CMK (cell line): Measurements from ENCODE around the gene RUNX2.

ENCODE experiments used
- DNase-seq: peaks from one replicate; pipeline ENCODE4 v3.0.0-alpha.2; 2010; ENCODE audit warnings: low read depth

The RUNX2 gene

DNA sequence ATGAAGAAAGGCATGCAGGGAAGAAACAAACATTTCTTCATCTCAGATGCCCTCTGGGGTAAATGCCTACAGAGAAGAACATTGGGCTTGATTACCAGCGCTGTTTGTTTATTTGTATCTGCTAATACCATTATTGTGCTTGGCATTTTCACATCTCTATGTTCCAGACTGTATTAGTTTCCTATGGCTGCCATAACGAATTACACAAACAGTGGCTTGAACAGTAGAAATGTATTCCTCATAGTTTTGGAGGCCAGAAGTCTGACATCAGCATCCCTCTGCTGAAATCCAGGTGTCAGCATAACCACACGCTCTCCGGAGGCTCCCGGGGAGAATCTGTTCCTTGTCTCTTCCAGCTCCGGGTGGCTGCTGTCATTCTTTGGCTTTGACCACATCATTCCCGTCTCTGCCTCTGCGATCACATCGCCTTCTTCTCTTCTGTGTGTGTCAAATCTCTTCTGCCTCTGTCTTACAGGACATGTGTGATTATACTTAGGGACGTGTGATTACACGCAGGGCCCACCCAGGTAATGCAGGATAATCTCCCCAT lies 291.2 kb downstream of the RUNX2 start:
- no peak for DNase-seq

DNA sequence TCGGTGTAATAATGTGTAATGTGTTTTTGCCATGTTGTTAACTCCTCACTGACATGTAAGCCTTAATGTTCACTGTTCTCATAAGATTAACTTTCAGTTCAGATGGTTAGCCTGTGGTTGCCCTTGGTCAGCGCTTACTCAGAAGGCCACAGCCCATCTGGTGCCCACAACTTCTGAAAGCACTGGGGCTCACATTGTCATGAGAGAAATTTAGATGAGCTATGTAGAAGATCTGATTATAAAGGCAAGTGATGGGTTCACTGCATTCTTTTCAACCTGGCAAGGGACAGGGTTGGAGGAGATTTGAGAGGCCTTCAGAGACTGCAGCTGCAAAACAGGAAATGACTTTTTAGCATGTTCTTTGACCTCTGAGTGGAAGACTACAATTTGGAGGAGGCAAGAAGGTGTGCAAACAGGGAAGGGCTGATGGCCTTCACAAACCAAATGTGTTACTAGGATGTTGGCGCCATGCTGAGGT lies 291.9 kb downstream of the RUNX2 start:
- no peak for DNase-seq

DNA sequence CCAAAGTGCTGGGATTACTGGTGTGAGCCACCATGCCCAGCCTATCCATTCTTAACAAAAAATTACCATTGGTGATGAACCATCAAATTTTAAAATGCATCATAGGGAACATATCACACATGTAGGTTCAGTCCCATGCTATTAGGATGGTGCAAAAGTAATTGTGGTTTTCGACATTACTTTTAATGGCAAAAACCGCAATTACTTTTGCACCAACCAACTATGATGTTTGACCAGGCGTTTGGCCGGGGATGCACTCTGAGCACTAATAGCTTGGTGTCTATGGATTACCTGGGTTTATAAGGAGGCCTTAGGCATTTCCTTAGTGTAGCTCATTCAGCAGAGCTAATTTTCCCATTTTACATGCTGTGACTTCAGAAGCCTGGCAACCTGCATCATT lies 296.1 kb downstream of the RUNX2 start:
- no peak for DNase-seq

DNA sequence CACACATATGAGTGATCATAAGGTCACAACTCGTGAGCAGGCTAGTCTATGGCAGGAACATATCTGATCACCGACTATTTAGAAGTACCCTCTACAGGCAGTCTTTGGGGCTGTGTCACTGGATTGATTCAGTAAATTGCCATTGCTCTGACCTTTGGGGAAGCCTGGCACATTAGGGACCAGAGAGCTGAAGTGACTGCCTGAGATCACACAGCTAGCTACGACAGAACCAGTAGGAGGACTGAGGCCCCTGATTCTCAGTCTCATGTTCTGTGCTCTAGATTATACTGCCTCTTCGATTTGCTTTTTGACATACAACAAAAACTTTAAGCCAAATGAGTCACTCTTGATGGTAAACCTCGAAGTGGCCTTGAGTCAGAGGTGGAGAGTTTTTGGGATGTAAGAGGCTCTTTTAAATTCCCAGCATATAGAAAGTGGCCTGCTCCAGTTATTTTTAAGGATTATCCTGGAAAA lies 297.1 kb downstream of the RUNX2 start:
- no peak for DNase-seq

DNA sequence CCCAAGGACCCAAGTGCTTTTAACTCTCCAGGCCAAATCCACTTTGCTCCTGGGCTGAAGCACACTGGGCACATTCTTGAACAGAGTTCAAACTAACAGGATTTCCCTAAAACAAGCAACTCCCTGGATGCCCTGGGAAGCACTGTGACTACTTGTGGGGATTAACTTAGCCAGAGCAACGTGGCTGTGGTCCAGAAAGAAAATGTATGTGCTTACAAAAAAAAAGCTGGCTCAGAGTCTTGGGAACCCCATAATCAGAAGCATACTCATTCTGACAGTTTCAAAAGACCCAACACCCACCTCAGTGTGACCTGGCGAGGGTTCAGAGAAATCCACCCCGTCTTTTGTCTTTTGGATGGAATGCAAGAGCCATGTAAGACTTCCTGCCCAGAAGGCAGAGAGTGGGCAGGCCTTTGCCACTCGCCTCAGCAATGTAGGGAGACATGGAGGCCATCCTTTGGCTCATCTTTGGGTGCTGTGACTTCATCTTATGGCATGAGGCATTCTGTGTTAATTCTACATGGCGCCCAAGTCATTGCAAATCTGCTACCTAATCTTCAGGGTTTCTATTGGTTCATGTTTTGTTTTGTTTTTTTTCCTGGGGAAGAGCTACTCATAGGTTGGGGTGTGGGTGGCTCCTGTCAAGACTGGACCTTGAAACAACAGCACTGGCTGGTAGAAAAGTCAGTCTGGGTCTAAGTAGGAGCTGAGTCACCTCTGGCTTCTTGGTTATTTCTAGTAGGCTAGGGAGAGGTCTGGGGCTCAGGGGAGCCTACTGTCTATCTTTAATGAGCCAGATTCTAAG lies 298.2 kb downstream of the RUNX2 start:
- no peak for DNase-seq

DNA sequence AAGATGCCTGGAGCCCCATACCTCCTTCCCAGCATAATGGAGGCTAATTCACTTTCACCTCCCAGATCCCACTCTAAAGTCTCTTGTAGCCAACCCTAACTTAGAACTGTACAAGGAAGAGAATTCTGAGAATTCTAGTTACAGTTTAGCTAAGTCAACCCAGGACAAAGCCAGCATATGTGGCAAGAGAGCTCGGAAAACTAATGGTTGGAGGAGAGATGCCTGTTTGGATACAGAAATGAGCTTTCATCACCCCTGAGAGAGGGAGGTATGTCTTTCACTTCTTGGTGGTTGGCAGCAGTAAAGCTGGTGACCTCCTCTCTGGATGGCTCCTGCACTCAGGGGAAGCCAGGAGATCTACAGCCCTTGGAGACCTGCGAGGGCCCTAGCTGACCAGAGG lies 302.2 kb downstream of the RUNX2 start:
- no peak for DNase-seq

DNA sequence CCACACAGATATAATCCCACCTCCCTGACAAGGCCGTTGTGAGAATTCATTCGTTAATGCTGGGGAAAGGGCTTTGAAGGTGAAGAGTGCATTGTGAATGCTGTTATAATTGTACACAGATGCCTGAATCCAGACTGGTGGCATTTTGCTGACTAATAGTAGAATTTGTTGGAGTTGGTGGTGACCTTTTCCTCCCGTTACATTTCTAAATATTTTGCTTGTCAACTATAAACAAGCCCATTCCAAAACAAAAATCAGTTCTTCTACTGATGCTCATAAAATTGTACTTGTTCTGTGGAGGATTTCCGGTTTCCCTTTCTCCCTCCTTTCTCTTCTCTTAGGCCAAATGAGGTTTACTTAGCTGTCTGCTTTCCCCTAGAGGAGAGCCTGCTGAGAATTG lies 302.7 kb downstream of the RUNX2 start:
- no peak for DNase-seq

DNA sequence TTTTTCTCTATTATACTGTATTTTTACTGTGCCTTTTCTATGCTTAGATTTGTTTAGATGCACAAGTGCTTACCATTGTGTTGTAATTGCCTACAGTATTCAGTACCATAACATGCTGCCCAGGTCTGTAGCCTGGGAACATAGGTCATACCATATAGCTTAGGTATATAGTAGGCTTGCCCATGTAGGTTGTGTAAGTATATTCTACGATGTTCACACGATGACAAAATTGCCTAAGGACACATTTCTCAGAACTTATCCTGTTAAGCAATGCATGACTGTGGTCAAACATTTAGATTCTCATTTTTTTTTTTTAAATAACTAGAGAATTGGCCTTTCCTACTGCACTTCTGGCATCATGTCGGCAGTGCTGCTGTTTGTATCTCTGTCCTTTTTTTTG lies 303.3 kb downstream of the RUNX2 start:
- no peak for DNase-seq

DNA sequence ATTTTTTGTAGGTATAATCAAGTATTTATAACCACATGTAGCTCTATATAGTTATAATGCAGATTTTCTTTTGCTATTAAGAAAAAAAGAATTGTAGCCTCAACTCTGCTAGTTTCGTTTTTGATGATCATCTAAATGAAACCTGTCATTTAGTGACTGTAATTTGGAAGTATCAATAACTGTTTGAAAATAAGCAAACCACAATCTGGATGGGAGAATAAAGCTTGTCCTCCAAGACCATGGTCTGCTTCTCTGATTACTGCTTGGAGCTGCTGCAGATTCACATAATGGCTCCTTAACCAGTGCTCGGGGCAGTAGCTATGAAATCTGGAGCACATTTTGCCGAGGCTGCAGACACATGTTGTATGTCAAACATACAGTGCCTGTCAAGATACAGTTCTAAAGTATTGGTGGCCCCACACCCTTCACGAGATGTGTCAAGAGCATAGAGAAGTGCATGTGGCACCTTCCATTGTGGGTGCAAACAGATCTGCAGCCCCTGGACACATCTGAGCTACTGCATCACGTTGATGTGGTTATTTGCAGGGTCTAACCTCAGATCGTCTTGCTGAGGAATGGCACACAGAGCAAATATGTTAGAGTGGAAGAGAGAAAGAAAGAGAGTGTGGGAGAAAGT lies 305.3 kb downstream of the RUNX2 start:
- DNase-seq = no peak

DNA sequence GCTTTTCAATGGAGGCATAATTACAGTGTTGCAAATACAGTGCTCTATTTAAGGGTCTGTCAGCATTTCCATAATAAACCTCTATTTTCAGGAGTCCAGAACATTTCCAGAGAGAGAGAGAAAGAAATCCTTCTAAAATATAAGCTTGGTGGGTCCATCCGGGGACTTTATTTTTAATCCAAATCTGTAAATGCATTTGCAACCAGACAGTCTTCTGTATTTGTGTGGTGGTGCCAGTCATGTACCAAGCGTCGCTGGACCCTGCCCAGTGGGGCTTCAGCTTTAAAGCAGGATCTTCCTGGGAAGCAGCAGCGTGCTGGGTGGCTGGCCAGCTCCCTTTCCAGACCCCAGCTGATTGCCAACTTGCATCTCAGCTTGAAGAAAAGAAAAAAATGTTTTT lies 306.1 kb downstream of the RUNX2 start:
- no peak for DNase-seq

DNA sequence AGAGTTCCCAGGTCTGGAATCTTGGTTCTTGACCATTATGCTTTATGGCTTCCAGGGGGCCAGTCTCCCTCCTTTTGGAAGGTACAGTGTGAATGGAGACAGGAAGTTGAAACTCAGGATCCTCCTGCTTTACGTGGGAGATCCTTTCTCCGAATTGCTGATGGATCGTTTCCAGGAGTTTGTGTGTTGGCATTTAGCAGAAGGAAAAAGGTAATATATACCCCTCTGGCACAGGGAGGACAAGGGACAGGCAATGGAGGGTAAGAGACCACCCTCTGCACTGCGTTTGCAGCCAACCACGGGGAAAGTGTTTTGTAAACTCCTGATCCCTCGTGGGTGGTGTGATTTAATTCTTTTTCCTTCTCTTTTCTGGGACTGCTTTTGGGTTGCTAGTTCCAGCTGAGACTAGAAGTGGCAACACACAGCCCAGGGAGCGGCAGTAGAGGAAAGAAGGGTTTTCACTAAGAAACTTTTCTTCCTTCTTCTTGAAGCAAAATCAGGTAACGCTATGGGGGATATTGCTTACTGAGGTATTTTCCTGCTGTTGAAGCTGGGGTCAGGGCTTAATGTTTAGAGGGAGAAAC lies 307.2 kb downstream of the RUNX2 start:
- no peak for DNase-seq

DNA sequence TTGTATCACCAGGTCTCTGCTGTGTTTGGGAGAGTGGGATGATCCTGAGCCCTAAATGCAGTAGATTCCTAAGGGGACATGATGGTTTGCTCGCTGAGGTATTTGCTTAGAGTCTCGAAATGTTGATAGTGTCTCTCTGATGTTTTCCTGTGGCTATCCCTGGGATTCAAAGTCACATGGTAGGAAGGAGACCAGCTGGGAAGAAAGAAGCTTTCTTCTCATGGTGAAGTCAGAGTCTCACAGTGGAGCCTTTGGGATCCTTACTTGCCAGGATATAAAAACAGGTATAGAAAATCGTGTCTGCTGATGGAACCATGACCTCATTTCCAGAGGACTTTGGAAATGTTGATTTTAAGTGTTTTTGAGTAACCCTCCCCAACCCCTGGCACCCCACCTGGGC lies 308.9 kb downstream of the RUNX2 start:
- no peak for DNase-seq

DNA sequence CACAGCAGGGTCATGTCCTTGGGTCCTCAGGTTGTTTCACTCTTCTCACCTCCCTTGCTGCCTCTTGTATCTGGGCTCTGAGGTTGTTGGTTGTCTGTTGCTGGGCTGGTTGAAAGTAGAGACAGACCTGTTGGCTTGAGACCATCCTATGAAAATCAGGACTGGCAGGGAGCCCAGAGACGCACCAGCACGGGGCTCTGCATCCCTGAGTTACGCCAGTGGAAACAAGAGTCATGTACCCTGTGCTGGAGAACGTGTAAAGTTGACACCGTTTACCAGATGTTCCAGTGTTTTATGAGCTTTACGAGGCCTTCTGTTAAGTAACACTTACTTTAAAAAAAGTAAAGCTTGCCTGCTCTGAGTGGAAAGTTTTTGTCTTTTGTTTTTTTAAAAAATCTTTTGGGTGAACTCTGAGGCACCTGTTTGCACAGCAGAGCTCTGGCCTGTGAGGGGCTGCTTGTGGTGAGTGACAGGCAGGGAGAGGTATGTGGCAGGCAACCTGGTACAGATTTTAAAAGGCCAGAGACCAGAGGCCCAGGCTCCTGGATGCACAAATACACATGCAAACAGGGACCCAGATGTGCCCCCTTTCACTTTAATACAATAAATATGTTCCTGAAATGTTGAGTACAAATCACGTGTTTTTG lies 309.6 kb downstream of the RUNX2 start:
- no peak for DNase-seq

DNA sequence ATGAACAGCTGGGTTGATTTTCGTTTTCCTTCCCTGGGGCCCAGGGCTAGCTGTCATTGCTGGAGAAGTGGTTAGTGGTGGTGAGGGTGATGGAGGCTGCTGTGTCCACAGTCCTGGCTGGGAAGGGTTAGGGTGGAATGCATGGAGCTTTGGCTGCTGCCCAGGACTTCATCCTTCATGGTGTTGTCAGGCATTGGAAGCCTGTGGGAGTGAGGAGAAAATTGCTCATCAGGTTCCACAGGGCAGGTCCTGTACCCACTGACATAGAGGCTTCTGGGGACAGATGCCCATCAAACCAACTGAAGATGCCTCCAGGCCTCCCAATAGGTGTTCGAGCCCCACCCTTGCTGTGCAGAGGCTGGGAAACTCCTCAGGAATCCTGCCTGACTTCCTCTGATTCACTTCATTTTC lies 312.0 kb downstream of the RUNX2 start:
- DNase-seq = no peak

DNA sequence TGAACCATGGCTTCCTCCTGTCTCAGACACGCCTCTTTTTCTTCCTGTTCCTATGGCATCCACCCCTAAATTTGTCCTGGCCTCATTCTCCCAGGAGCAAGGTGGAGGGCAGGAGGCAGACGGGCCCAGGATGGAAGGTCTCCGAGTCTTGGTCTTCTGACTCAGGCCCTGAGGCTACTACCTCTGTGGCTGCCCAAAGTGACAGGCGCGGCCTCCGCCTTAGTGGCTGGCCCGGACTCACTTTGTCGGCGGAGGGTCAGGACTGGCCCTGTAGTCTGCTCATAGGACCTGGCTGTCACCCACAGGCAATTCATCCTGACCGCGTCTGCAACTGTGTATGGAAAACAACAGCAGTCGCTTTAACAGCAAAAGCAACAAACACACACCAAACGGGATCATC lies 312.7 kb downstream of the RUNX2 start:
- DNase-seq = no peak

DNA sequence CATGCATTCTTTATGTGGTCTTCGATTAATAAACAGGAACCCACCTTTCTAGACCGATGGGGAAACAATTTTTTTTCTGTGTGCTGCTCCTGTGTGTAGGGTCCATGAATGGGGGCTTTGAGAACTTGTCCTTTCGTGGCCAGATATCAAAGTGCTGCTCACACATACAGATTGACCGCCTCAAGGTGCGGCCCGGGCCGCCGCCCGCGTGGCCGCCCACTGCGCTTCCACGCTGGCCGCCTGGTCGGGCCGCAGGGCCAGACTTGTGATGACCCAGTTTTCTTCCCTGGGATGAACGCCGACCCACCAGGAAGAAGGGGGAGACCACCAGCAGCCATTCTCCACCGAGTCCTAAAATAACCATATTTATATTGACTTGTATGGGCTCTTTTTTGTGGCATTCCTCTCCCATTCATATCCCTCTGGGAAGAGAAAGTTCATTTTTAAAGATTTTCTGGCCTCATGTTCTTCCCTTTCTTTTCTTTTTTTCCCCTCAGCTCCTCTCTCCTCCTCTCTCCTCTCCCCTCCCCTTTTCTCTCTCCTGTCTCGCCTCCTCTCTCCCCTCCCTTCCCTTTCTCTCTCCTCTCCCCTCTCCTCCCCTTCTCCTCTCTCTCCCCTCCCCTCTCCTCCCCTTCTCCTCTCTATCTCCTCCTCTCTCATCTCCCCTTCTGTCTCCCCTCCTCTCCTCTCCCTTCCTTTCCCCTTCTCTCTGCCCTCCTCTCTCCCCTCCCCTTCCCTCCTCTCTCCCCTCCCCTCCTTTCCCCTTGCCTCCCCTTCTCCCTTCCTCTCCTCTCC lies 314.4 kb downstream of the RUNX2 start:
- DNase-seq = no peak

DNA sequence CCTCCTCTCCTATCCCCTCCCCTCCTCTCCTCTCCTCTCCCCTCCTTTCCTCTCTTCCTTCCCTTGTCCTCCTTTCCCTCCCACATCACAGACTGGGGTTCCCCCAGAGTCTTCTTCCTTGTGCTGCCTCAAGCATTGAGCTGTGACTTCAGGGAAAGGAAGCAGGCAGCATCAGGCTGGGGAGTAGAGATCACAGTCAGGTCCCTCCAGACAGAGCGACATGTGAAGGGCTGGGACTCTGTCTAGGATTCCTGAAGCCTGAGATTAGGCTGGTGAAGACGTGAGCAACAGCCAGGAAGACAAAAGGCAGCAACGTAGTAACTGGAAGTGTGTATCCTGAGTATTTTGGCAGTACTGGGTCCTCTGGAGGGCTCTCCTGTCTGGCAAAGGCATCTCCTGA lies 315.0 kb downstream of the RUNX2 start:
- no peak for DNase-seq

DNA sequence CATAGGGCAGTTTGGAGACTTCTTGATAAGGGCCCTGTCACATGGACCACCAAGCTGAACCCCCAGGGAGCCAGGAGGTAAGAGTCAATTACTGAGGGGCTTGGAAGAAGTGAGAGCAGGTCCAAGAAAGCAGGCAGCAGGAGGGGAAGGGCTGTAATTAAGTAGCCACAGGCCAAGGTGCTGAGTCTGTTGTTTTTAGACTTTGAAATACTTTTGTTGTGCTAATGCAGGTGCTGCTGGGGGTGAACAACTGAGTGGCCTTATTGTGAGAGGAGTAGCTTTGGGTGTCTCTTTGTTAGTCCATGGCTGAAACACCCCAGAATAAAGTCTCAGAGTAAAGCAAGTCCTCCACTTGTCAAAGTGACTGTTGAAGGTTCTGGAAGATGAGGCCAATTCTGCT lies 316.6 kb downstream of the RUNX2 start:
- DNase-seq = no peak

DNA sequence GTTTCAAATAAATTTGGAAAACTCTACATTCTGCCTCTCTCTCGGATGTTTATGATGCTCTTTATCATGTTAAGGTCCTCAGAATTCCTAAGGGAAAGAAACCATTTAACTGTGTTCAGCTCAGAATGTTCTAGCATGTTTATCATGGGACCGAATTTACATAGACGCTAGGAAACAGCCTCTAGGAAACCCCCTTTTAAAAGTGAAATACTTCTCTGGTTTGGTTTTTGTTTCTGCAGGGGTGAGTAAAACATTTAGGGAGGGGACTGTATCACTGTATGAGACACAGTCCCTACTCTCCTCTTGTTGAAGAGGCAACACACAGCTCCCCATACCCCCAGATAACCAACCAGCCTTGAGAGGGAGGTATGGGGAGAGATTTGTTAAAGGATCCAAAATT lies 317.2 kb downstream of the RUNX2 start:
- DNase-seq = no peak

DNA sequence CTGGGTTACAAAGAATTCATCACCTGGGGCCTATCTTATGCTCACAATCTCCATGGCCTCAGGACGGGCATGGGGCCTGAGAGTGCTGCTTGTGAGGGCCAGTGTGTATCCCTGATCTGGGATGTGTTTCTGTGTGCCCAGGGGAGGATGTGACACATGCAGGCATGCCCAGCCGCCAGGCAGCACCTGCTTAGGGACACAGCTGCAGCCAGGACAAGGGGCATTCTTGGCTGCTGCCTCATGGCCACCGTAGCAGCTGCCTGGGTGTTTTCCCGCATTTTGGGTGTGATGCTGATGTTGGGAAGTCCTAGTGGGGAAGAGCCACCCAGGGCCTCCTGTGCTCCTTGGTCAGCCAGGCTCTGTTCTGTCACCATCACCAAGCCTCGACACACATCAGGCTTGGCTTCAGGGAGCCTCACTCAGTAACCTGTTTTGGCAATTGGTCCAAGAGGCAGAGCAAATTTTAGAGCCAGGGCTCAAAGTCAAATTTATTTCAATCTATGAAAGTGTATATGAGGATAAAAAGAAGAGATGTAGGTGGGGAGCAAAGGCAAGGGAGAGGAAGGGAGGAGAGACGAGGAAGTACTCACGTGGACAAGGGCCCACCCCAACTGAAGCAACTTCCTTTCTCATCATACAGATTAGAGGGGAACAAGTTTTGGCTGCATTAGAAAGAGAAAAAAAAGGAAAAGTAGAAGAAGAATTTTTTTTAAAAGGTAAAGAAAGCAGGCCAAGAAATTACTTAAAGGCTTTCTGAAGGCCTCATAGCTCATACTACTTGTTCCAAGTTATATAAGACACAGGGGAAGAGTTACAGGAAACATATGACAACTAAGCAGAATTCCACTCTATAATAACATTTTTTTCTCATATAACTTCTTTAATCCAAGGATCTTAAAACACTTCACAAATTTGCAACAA lies 319.5 kb downstream of the RUNX2 start:
- no peak for DNase-seq

DNA sequence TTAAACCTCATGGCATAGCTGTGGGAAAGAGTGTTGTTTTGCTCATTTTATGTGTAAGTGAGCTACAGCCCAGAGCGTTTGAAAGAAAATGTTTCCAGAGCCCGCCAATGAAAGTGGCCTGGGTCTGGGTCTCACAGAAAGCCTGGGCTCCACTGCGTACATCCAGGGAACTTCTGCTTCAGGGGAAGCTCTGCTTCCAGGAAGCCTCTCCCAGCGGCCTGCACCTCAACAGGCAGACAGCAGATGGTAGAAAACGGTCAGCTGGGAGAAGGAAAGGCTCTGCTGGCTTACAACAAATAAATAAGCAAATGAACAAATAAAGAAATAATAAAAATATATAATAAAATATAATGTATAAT lies 320.1 kb downstream of the RUNX2 start:
- no peak for DNase-seq
